ENCODE results near the gene ADRB2. TPM values are rescaled to one million over a fixed set of nuclear protein-coding genes. Genes with fewer than 3 reads are reported as not detected.

ADRB2 gene
- total RNA-seq, 1 experiment from 2014 or later, result 0.26 TPM

GRCh38 chr5:148816782-148817181 lies 9.6 kb upstream of the ADRB2 start:
- no peaks in the 10 kb centered on the region for H3K79me1 ChIP-seq (ENCODE audit: insufficient read depth, low read depth, low read length, poor library complexity, severe bottlenecking)
- no peaks in the 10 kb centered on the region for H3K79me2 ChIP-seq (ENCODE audit: insufficient read depth, low read length)
- no peak overlapping the region for H2BK12ac ChIP-seq (ENCODE audit: insufficient read length, low read depth, low read length)
- H3K23ac ChIP-seq (ENCODE audit: insufficient read length, low read depth, low read length), result no peak overlapping the region
- H3K18ac ChIP-seq (ENCODE audit: insufficient read length, low read depth, low read length), result no peak overlapping the region
- no peaks in the 10 kb centered on the region for H3K23me2 ChIP-seq (ENCODE audit: insufficient read length, low read depth, low read length, poor library complexity, severe bottlenecking)
- no peaks in the 10 kb centered on the region for H3K4me1 Mint-ChIP-seq
- H3K9me3 Mint-ChIP-seq, result no peaks in the 10 kb centered on the region
- H2BK5ac ChIP-seq (ENCODE audit: insufficient read length, low read length), result no peak overlapping the region
- no peak overlapping the region for H2AK5ac ChIP-seq (ENCODE audit: insufficient read length, low read length)
- no peak overlapping the region for H3K27ac ChIP-seq (ENCODE audit: insufficient read length, low read depth, low read length)
- H3K14ac ChIP-seq (ENCODE audit: insufficient read depth, low read length), result no peak overlapping the region
- no peaks in the 10 kb centered on the region for H3K4me1 ChIP-seq (ENCODE audit: insufficient read depth, low read length)
- no peak overlapping the region for H3T11ph ChIP-seq (ENCODE audit: low read length)
- no peak overlapping the region for H3K27ac Mint-ChIP-seq
- DNase-seq, result no peak
- no peak overlapping the region for H3K4me3 Mint-ChIP-seq
- no peaks in the 10 kb centered on the region for H3K27me3 ChIP-seq (ENCODE audit: insufficient read depth, low read length)
- no peaks in the 10 kb centered on the region for H3K27me3 Mint-ChIP-seq (ENCODE audit: low read depth)
- no peak overlapping the region for H4K8ac ChIP-seq (replicated peaks; ENCODE audit: insufficient read length, low read depth, low read length)
- H4K91ac ChIP-seq (ENCODE audit: insufficient read length, low read depth, low read length), result no peak overlapping the region
- no peak overlapping the region for H3K9ac ChIP-seq (ENCODE audit: extremely low read depth, insufficient read length, low read length)
- H3K36me3 Mint-ChIP-seq (ENCODE audit: insufficient read depth in 1 of 3, low read depth in 3 of 3), result no peaks in the 10 kb centered on the region
- no peak overlapping the region for H3K4ac ChIP-seq (ENCODE audit: low read depth, low read length)
- H4K20me1 ChIP-seq (ENCODE audit: control insufficient read depth, insufficient read depth, insufficient read length), result no peaks in the 10 kb centered on the region
- H2BK120ac ChIP-seq (ENCODE audit: low read depth, low read length, poor library complexity, severe bottlenecking), result no peak overlapping the region
- no peak overlapping the region for H2BK20ac ChIP-seq (ENCODE audit: low read depth, low read length, poor library complexity, severe bottlenecking)
- H2BK15ac ChIP-seq (ENCODE audit: low read depth, low read length), result no peak overlapping the region
- no peak for TF ChIP-seq CTCF (conservative IDR thresholded peaks at IDR 0.05)
- H2AFZ ChIP-seq (ENCODE audit: low read length), result no peak overlapping the region
- H3K56ac ChIP-seq (ENCODE audit: insufficient read length, low read depth, low read length), result no peak overlapping the region
- WGBS (ENCODE audit: extremely low coverage, insufficient read length, low lambda C conversion rate), result no CpG with 5 or more reads among the region's 1 CpG
- H4K5ac ChIP-seq (ENCODE audit: insufficient read length, low read depth, low read length), result no peak overlapping the region
- H3K9me3 ChIP-seq (ENCODE audit: control insufficient read depth, low read depth, low read length), result no peaks in the 10 kb centered on the region
- no peak overlapping the region for H3K4me2 ChIP-seq (ENCODE audit: insufficient read depth, insufficient read length, low read length)

All from H9 (cell line).